Measurements from ENCODE around the gene ARHGAP10. TPM values are rescaled to one million over a fixed set of nuclear protein-coding genes. Genes with fewer than 3 reads are reported as not detected.

The ARHGAP10 gene
- total RNA-seq, 1 donor from 2014 or later: 25.5 TPM

GRCh38 chr4:147777456-147778091, 45.7 kb downstream of the ARHGAP10 start:
- Mint-ChIP-seq H3K36me3 (peaks cover 3% of the 10 kb centered on the region), H3K4me3 (no peak overlapping the region), H3K9me3 (no peaks in the 10 kb centered on the region), H3K27me3 (no peaks in the 10 kb centered on the region), H3K27ac (no peak overlapping the region), H3K4me1 (ENCODE audit: unreplicated experiment) (peaks cover 26% of the 10 kb centered on the region)
- TF ChIP-seq CTCF (conservative IDR thresholded peaks at IDR 0.05): no peak
- DNase-seq (ENCODE audit: extremely low spot score, unreplicated experiment): no peak

- no peak for TF ChIP-seq CTCF (conservative IDR thresholded peaks at IDR 0.05)
- Mint-ChIP-seq H3K27ac (no peak overlapping the region), H3K4me1 (ENCODE audit: unreplicated experiment) (peaks cover 12% of the 10 kb centered on the region), H3K27me3 (no peaks in the 10 kb centered on the region), H3K36me3 (peaks cover 3% of the 10 kb centered on the region), H3K9me3 (no peaks in the 10 kb centered on the region), H3K4me3 (no peak overlapping the region)
- DNase-seq (ENCODE audit: extremely low spot score, unreplicated experiment): no peak
Observed at GRCh38 chr4:147778942-147779341, 47.1 kb downstream of the ARHGAP10 start.

GRCh38 chr4:147779451-147779850, 47.6 kb downstream of the ARHGAP10 start:
- H3K27ac Mint-ChIP-seq: no peak overlapping the region
- H3K4me1 Mint-ChIP-seq (ENCODE audit: unreplicated experiment): peaks cover 12% of the 10 kb centered on the region
- no peak overlapping the region for H3K4me3 Mint-ChIP-seq
- no peak for DNase-seq (ENCODE audit: extremely low spot score, unreplicated experiment)
- no peak for TF ChIP-seq CTCF (conservative IDR thresholded peaks at IDR 0.05)
- H3K36me3 Mint-ChIP-seq: peaks cover 3% of the 10 kb centered on the region
- H3K27me3 Mint-ChIP-seq: no peaks in the 10 kb centered on the region
- H3K9me3 Mint-ChIP-seq: no peaks in the 10 kb centered on the region

- Mint-ChIP-seq H3K36me3 (peaks cover 3% of the 10 kb centered on the region), H3K9me3 (no peaks in the 10 kb centered on the region), H3K4me1 (ENCODE audit: unreplicated experiment) (peaks cover 15% of the 10 kb centered on the region), H3K27ac (no peak overlapping the region), H3K27me3 (no peaks in the 10 kb centered on the region), H3K4me3 (no peak overlapping the region)
- DNase-seq (ENCODE audit: extremely low spot score, unreplicated experiment): no peak
- TF ChIP-seq CTCF (conservative IDR thresholded peaks at IDR 0.05): no peak
Observed at GRCh38 chr4:147780137-147780777, 48.4 kb downstream of the ARHGAP10 start.

- Mint-ChIP-seq H3K36me3 (peaks cover 3% of the 10 kb centered on the region), H3K4me1 (ENCODE audit: unreplicated experiment) (peaks cover 31% of the 10 kb centered on the region), H3K4me3 (peak overlapping the region; percentile 2), H3K27me3 (no peaks in the 10 kb centered on the region), H3K9me3 (no peaks in the 10 kb centered on the region), H3K27ac (peak overlapping the region; percentile 82)
- TF ChIP-seq CTCF (conservative IDR thresholded peaks at IDR 0.05): no peak
- no peak for DNase-seq (ENCODE audit: extremely low spot score, unreplicated experiment)
Observed at GRCh38 chr4:147782087-147782781, 50.3 kb downstream of the ARHGAP10 start.
